ENCODE results near the gene ARFGAP3. TPM values are rescaled to one million over a fixed set of nuclear protein-coding genes. Genes with fewer than 3 reads are reported as not detected.

Gene ARFGAP3
- total RNA-seq, 1 donor from 2014 or later: 62.0 TPM

DNA sequence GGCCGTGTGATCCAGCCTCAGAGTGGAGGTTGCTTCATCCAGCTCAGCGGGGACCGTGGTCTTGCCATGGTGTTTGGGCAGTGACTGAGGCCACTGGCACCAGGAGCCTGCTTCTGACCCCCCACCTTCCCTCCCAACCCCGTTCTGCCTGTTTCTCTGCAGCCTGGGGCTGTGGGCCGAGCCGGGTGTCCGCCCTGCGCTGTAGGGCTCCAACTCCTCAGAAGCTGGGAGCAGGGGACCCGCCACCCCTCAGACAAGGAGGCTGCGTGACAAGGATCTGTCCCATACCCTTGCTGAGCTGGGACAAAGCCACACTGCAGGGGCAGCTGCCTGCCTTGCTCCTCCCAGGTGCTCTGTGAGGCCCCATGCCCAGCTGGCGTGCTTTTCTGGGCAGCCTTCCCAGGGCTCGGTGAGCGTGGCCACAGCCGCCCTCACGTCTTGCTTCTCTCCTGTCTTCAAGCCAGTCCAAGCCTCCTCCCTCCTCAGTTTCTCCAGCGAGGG, 11.7 kb upstream of the ARFGAP3 start:
- Histone ChIP-seq H3K36me3 (ENCODE audit: control insufficient read depth, insufficient read depth, low read length) (peaks cover 1% of the 10 kb centered on the region), H3K27me3 (ENCODE audit: control insufficient read depth, insufficient read depth, low read length) (no peaks in the 10 kb centered on the region), H3K4me3 (ENCODE audit: low read depth, low read length) (no peak overlapping the region)
- TF ChIP-seq, protein P1, sequence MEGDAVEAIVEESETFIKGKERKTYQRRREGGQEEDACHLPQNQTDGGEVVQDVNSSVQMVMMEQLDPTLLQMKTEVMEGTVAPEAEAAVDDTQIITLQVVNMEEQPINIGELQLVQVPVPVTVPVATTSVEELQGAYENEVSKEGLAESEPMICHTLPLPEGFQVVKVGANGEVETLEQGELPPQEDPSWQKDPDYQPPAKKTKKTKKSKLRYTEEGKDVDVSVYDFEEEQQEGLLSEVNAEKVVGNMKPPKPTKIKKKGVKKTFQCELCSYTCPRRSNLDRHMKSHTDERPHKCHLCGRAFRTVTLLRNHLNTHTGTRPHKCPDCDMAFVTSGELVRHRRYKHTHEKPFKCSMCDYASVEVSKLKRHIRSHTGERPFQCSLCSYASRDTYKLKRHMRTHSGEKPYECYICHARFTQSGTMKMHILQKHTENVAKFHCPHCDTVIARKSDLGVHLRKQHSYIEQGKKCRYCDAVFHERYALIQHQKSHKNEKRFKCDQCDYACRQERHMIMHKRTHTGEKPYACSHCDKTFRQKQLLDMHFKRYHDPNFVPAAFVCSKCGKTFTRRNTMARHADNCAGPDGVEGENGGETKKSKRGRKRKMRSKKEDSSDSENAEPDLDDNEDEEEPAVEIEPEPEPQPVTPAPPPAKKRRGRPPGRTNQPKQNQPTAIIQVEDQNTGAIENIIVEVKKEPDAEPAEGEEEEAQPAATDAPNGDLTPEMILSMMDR (IDR thresholded peaks at IDR 0.05; ENCODE audit: insufficient read depth, low read length, poor library complexity, severe bottlenecking): no peak
- DNase-seq (ENCODE audit: low read depth): no peak

DNA sequence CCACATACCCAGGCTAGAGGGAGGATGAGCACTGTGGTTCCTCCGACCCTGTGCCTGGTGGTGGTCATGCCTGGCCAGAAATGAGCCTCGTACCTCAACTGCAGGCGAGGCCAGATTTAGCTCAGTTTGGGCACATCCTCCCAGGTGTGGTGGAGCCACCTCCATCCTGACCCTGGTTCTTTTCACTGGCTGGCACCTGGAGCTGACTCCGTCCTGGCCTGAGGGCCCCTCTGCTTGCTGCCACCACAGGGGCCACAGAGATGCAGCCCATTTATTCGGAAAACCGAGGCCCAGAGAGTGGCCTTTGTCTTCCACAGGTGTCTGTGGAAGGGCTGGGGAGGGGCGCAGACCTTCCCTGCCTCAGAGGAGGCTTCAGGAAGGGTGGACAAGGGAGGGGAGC, 9.0 kb upstream of the ARFGAP3 start:
- peaks cover 1% of the 10 kb centered on the region for H3K36me3 ChIP-seq (ENCODE audit: control insufficient read depth, insufficient read depth, low read length)
- DNase-seq (ENCODE audit: low read depth): no peak

DNA sequence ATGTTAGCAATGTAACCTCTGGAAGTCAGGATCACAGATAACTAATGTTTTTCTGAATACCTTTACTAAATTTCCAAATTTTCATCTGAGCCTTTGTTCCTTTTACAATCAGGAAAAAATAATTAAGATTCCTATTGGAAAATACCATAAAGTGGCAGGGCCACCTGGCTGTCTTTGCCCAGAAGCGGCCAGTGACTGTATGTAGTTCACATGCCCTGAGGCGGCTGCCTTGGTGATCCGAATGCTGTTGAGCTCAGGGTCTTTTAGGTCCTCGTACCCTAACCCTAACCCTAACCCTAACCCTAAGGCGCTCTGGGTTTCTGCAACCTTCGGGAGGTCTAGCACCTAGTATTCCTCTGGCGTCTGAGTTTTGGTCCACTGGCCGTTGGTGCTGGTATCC, 8.5 kb upstream of the ARFGAP3 start:
- H3K27me3 ChIP-seq (ENCODE audit: control insufficient read depth, insufficient read depth, low read length): no peaks in the 10 kb centered on the region
- TF ChIP-seq, protein P1 (IDR thresholded peaks at IDR 0.05; ENCODE audit: insufficient read depth, low read length, poor library complexity, severe bottlenecking): no peak
- H3K36me3 ChIP-seq (ENCODE audit: control insufficient read depth, insufficient read depth, low read length): peaks cover 1% of the 10 kb centered on the region
- no peak overlapping the region for H3K4me3 ChIP-seq (ENCODE audit: low read depth, low read length)
- no peak for DNase-seq (ENCODE audit: low read depth)

More for the DNA sequence above, 9.0 kb upstream of the ARFGAP3 start:
- TF ChIP-seq, protein P1 (IDR thresholded peaks at IDR 0.05; ENCODE audit: insufficient read depth, low read length, poor library complexity, severe bottlenecking): no peak
- Histone ChIP-seq H3K4me3 (ENCODE audit: low read depth, low read length) (no peak overlapping the region), H3K27me3 (ENCODE audit: control insufficient read depth, insufficient read depth, low read length) (no peaks in the 10 kb centered on the region)

DNA sequence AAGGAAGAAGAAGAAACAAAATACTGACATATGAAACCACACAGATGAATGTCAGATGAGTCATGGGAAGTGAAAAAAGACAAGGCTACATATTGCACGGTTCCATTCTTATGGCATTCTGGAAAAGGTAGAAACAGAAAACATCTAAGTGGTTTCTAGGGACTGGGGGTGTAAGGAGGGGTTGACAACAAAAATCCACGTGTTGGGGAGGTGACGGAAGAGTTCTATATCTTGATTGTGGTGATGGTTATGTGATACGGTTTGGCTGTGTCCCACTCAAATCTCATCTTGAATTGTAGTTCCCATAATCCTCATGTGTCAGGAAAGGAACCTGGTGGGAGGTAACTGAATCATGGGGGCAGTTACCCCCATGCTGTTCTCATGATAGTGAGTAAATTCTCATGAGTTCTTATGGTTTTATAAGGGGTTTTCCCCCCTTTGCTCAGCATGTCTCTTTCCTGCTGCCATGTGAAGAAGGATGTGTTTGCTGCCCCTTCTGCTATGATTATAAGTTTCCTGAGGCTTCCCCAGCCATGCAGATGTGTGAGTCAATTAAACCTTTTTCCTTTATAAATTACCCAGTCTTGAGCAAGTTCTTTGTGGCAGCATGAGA, 6.4 kb upstream of the ARFGAP3 start:
- no peaks in the 10 kb centered on the region for H3K36me3 ChIP-seq (ENCODE audit: control insufficient read depth, insufficient read depth, low read length)
- TF ChIP-seq, protein P1 (IDR thresholded peaks at IDR 0.05; ENCODE audit: insufficient read depth, low read length, poor library complexity, severe bottlenecking): no peak
- peak; percentile 84 for DNase-seq (ENCODE audit: low read depth)
- H3K4me3 ChIP-seq (ENCODE audit: low read depth, low read length): no peak overlapping the region
- no peaks in the 10 kb centered on the region for H3K27me3 ChIP-seq (ENCODE audit: control insufficient read depth, insufficient read depth, low read length)

DNA sequence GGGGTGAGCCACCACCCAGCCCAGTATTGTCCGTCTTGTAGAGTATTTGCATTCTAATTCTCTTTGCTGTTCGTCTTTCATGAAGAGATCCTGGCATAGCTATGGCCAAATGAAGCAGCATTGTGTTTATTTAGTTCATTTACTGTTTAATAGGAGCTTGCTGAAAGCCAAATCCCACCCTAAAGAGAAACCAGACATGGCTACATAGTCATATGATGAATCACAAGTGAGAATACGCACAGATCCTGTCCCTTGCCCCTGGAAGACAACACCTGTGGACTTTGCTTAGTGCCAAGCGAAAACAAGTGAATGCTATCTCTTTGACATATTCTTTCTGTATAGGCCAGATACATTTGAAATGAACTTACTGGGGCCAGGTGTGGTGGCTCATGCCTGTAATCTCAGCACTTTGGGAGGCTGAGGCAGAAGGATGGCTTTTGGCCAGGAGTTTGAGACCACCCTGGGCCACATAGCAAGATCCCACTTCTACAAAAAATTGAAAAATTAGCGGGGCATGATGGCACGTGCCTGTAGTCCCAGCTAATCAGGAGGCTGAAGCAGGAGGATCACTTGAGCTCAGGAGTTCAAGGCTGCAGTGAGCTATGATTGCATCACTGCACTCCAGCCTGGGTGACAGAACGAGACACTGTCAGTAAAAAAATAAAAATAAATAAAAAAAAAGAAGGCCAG, 5.1 kb upstream of the ARFGAP3 start:
- TF ChIP-seq, protein P1 (IDR thresholded peaks at IDR 0.05; ENCODE audit: insufficient read depth, low read length, poor library complexity, severe bottlenecking): no peak
- H3K27me3 ChIP-seq (ENCODE audit: control insufficient read depth, insufficient read depth, low read length): no peaks in the 10 kb centered on the region
- H3K36me3 ChIP-seq (ENCODE audit: control insufficient read depth, insufficient read depth, low read length): no peaks in the 10 kb centered on the region
- no peak for DNase-seq (ENCODE audit: low read depth)
- no peak overlapping the region for H3K4me3 ChIP-seq (ENCODE audit: low read depth, low read length)
